Cerebellar nuclear complex (tissue), 1 donor: ENCODE results near the gene KCTD11.
"Not testable (repeated sequence)": the region's sequence is repeated elsewhere in the genome, so short reads cannot be mapped to it uniquely, and the experiment has no call there.

Experiments used
- DNase-seq, 2 experiments: peaks; one replicate each; lab custom pipeline; 2025; lab: John Stamatoyannopoulos, UW

KCTD11 gene

GRCh38 chr17:7322520-7323194, 29.3 kb upstream of the KCTD11 start:
- no peak for DNase-seq

GRCh38 chr17:7323731-7324437, 28.1 kb upstream of the KCTD11 start:
- no peak for DNase-seq

DNA sequence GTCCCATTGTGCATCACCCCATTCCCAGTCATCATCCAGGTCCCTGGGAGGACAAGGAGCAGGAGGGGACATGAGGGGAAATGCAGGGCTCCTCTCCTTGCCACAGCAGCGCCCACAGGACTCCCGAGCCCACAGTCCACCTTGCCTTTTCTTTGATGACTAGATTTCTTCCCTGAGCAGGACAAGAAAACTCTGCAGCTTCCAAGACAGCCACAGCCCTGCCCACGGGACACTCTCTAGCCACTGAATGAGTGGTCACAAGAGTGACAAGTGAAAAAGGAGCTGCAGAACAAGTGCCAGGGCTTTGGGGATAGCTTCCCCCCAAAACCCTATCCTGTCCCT, 27.6 kb upstream of the KCTD11 start:
- DNase-seq = no peak

DNA sequence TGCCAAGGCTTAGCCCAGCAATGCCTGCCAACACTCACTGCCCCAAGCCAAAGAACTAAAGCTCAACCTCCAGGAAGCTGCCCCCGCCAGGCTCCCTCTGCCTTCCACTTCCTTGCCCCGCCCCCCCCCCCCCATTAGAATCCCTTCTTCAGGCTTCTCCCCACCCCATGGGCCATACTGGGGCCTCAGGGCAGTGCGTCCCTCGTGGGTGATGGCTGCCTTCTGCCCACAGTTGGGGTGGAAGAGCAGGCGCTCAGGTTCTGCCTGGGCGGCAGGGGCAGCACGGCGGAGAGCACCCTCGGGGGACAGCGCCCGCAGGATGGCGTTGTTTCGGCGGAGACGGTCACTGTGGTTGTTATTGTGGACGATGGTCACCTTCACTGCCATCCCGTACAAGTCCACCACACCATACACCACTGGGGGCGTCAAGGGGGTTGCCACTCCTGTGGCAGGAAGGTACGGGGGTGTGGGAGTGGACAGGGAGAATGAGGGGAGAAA, 26.9 kb upstream of the KCTD11 start:
- DNase-seq = no peak

GRCh38 chr17:7326186-7326585, 25.8 kb upstream of the KCTD11 start:
- DNase-seq = no peak

GRCh38 chr17:7327056-7327455, 24.9 kb upstream of the KCTD11 start:
- DNase-seq = no peak

DNA sequence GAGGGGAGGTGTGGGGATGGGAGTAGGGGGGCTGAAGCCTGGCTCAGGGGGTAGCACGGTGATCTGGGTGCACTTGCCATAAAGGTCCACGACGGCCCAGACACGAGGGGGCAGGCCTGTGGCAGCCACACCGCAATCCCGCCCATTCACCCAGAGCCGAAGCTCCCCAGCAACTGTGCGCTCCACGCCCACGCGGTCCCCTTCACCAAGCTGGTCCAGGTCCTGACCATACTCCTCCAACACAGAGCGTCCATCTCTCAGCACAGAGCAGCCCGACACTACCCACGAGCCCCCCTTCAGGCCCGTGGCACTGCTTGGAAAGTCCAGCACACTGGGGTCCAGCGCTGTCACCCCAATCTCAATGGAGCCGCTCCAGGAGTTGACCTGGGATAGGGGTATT, 24.5 kb upstream of the KCTD11 start:
- DNase-seq = no peak

GRCh38 chr17:7328009-7328408, 24.0 kb upstream of the KCTD11 start:
- DNase-seq = no peak

GRCh38 chr17:7328840-7329373, 23.1 kb upstream of the KCTD11 start, which contains the start of gene NEURL4:
NEURL4 (minus strand) TSS chr17:7329335; CDS start chr17:7329312, 23 bp downstream.
- no peak for DNase-seq

DNA sequence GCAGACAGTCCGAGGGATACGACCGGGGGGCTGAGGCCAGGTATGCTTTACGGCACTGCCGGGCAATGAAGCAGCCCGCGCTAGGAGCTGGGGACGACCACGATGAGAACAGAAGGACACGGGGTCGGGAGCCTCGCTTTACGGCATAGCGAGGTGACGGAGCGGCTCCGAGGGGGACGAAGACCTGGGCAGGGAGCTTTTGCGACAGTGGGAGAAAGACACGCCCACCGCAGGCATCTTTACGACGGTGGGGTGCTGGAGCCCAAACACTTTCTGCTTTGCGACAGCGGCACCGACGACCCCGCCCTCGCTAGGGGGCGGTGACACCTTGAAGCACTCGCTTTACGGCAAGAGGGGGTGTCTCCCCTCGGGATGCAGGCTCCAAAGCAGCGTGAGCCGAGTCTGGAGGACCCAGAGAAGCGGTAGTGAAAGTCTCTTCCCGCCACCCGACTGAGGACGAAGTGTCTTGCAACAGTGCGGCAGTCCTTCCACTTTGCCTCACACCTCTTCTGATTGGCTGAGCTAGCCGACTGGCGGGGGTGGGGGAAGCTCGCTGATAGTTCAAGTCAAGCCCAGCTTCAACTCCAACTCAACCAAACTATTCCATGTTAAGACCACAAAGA, 22.5 kb upstream of the KCTD11 start:
- DNase-seq = peak; percentile 82 to 90

GRCh38 chr17:7329997-7330637, 21.8 kb upstream of the KCTD11 start:
- no peak for DNase-seq

DNA sequence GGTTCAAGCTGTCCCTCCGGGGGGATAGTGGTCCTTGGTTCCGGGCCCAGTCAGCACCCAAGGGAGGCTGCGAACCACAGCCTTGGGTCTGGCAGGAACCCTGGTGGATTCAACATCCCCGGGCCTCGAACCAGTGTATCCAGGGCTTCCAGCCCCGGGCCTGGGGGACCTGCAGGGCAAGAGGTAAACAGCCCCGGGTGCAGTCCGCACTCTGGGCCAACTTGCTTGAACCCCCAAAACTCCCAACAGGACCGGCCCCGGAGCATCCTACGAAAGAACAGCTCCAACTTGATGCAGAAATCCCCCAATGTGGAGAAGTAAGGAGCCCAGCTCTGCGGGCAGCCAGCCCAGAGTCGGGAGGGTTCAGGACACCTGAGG, 21.3 kb upstream of the KCTD11 start:
- DNase-seq = no peak

GRCh38 chr17:7332111-7332510, 19.9 kb upstream of the KCTD11 start:
- DNase-seq = no peak

DNA sequence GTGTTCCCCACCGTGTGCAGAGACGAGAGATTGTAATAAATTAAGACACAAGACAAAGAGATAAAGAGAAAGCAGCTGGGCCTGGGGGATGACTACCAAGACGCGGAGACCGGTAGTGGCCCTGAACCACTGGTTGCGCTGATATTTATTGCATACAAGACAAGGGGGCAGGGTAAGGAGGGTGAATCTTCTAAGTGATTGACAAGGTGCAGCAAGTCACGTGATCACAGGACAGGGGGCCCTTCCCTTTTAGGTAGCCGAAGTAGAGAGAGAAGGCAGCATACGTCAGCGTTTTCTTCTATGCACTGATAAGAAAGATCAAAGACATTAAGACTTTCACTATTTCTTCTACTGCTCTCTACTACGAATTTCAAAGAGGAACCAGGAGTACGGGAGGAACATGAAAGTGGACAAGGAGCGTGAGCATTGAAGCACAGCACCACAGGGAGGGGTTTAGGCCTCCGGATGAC, 19.3 kb upstream of the KCTD11 start:
- not testable (repeated sequence) for DNase-seq

- no peak for DNase-seq
Measured at GRCh38 chr17:7334938-7335538, 16.9 kb upstream of the KCTD11 start.

DNA sequence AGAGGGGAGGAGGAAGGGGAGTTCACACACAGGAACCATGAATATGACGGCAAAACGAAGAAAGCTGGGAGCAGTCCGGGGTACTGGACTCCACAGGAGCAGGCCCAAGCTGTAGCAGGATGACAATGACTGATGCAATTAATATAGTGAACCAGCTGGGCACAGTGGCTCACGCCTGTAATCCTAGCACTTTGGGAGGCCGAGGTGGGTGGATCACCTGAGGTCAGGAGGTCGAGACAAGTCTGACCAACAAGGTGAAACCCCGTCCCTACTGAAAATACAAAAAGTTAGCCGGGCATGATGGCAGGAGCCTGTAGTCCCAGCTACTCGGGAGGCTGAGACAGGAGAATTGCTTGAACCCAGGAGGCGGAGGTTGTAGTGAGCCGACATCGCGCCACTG, 16.2 kb upstream of the KCTD11 start:
- DNase-seq = not testable (repeated sequence)

DNA sequence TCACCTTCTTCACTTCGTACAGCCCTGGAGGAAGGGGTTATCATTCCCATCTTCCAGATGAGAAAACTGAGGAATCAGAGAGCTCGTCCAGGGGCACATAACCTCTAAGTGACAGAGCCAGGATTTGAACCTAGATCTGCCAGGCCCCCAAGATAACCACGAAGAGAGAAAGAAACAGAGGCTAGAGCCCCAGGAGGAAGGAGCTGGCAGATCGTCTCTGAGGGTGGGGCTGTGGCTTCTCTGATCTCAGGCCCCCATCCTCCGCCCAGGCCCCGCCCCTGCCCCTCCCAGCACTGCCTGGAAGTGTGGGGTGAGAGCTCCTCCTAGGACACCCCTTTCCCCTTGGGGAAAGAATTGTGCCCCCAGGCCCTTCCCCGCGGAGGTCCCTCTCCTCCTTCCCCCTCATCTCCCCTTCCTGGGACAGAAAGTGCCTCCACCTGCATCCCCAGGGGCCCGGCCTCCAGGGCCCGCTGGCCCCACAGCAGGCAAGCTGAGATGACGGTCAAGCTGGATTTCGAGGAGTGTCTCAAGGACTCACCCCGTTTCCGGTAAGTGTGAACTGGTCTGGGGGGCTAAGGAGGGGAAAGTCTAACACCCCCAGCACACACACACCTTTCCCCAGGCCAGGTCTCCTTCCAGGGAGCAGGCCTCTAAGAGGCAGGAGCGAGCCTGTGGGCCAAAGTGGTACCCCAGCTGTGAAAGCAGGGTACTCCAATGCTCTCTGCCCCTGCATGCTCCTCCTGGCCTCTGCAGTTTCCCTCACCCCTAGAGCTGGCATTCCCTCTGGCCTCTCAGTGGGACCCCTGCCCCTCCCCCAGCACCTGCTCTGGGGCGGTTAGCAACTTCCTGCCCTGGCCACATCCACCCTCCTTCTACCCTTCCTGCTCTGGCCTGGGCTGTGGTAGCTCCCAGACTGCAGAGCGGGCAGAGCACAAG, 15.5 kb upstream of the KCTD11 start, which contains the start of gene ACAP1:
Gene ACAP1 (plus strand): TSS at position 290 of the 936 bp plus-strand sequence. CDS start 206 bp downstream, at position 496.
- no peak for DNase-seq

- DNase-seq = not testable (repeated sequence)
Measured at GRCh38 chr17:7337600-7337999, 14.4 kb upstream of the KCTD11 start.

GRCh38 chr17:7340179-7340578, 11.8 kb upstream of the KCTD11 start:
- DNase-seq = no peak

GRCh38 chr17:7341842-7342241, 10.1 kb upstream of the KCTD11 start:
- DNase-seq = no peak
